Left ventricle myocardium superior (tissue), 1 donor: Measurements from ENCODE around the gene BRI3. TPM values are rescaled to one million over a fixed set of nuclear protein-coding genes. Genes with fewer than 3 reads are reported as not detected.

Source experiments
- ATAC-seq: fragments of 200-7000 bp; cut with Tn5 transposase; one replicate; pipeline ENCODE4 v1.9.1; 2020; ENCODE audit warnings: mild to moderate bottlenecking, moderate library complexity
- DNase-seq: peaks from one replicate; pipeline ENCODE4 v3.0.0-alpha.2; 2020
- intact Hi-C: fragments of 100-400 bp; cut with micrococcal nuclease; formaldehyde crosslinking; loops from one replicate; pipeline ENCODE4 v1.11.0; 2022
- total RNA-seq: library from RNA; stranded (reverse); fragmentation: NEBNext Ultra II Directional; extraction: Animal tissue kit (Norgen Biotek cat#: 25700); gene quantifications from one replicate; pipeline ENCODE4 v1.2.1, GENCODE V29; 2021
- donor health status: DM: no; HTN: yes; CAD: no; lungs with severe emphysema.

The BRI3 gene
- total RNA-seq, 1 donor from 2014 or later: 269 TPM

DNA sequence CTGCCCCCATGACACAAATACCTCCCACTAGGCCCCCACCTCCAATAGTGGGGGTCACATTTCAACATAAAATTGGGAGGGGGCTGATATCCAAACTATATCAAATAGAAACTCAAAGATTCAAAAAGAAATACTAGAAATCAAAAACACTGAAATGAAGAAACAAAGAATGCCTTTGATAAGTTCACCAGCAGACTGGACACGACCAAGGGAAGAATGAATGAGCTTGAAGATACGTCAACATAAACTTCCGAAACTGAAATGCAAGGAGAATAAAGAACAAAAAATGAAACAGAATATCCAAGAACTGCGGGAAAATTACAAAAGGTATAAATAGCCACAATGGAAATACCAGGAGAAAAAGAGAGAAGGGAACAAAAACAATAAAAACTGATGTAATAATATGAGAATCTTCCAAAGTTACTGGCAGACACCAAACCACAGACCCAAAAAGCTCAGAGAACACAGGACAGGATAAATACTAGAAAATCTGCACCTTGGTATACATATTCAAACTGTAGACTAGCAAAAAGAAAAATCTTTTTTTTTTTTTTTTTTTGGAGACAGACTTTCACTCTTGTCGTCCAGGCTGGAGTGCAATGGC lies 49.5 kb downstream of the BRI3 start:
- no peak for DNase-seq

DNA sequence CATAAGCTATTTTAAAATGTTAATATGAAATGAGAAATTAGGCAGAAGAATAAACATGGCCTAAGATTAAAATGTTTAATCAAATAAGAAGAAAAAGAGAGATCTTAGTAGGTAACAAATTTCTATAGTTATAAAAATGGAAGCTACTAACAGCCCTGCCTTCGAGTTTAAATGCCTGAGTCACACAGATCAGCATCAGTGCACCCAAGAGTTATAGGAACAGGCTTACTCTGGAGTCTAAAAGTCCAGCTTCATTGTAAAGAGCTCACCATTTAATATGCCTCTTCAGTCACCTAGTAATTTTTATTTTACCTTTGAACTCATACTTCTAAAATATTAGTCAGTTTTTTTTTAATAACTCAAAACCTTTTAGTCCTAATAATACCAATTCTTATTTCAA lies 52.6 kb downstream of the BRI3 start:
- DNase-seq (no peak), ATAC-seq (no peak)
- intact Hi-C loops: no loop called here

More for the DNA sequence above, 49.5 kb downstream of the BRI3 start:
- intact Hi-C loops: loop anchor here (1.0 kb wide), 1 partner anchor 32 kb away; no protein-coding TSS in a partner anchor
- no peak for ATAC-seq

DNA sequence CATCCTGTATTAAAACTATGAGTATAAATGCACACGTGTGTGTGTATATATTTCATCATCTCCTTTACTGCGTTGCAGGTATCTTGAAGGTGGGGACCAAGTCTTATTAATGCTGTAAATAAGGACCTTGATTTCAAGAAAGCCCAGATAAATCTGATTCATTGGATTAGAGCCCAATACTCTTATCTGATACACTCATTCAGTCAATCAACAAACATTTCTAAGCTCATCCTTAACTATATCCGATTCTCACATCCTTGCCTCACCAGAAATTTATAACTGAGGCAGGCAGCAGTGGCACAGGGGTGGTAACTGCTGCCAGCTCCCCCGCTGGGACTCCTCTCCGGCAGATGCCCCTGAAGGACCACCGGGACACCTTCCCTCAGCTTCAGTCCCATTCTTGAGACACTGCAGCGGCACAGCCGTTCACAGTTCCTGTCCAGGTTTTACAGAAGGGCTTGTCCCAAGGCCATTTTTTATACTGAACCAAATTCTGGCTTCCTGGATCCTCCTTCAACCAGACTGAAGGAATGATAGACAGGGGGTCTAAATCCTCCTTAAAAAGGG lies 54.0 kb downstream of the BRI3 start:
- intact Hi-C loops: no loop called here
- no peak for ATAC-seq
- no peak for DNase-seq

DNA sequence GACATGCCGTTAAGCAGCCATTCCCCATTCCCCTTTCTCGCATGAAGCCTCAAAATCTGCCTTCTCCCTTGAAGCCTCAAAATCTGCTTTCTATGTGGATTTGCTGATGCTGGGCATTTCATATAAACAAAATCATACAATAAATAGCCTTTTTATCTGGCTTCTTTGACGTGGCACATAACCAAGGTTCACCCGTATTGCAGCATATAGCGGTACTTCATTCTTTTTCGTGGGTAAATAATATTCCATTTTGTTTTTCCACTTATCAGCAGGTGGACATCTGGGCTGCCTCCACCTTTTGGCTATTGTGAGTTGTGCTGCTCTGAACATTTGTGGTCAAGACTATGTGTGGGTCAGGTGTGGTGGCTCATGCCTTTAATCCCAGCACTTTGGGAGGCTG lies 57.0 kb downstream of the BRI3 start:
- intact Hi-C loops: no loop called here
- ATAC-seq (no peak), DNase-seq (no peak)

DNA sequence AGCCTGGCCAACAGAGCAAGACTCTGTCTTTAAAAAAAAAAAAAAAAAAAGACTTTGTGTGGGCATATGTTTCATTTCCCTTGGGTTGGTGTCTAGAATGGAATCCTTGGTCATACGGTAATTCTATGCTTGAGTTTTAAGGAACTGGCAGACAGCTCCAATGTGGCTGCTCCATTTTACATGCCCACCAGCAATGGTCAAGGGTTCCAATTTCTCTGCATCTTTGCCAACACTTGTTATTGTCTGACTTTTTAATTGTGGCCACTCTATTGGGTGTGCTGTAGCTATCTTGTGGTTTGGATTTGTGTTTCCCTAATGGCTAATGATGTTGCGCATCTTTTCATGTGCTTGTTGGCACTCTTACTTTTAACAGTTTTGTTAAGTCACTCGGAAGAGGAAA lies 57.6 kb downstream of the BRI3 start:
- intact Hi-C loops: no loop called here
- ATAC-seq (no peak), DNase-seq (no peak)

DNA sequence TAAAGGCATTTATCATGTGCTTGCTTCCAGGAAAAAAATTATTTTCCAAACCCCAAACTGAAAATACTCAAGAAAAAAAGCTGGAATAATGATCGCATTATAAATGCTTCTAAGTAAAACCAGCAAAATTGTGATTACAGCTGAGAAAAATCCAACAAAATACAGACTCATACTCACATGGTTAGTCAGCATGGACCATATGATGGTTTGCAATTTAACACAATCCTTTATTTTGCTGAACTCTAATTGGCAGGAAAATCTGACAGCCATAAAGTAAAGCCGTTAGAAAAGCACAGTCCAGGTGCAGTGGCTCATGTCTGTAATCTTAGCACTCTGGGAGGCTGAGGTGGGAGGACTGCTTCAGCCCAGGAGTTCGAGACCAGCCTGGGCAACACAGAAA lies 59.6 kb downstream of the BRI3 start:
- no peak for ATAC-seq
- intact Hi-C loops: no loop called here
- no peak for DNase-seq

Other genes starting within 250 kb of the BRI3 start
- gene LMTK2, start 174.8 kb upstream of the BRI3 start, total RNA-seq: 24.7 TPM
- not detected for gene BHLHA15, start 70.2 kb upstream of the BRI3 start, total RNA-seq
- 25.2 TPM for gene TECPR1, start 29.5 kb upstream of the BRI3 start, total RNA-seq
- gene BAIAP2L1, start 119.4 kb downstream of the BRI3 start, total RNA-seq: 2.0 TPM